BJ (cell line): ENCODE results near the gene FEV. TPM values are rescaled to one million over a fixed set of nuclear protein-coding genes. Genes with fewer than 3 reads are reported as not detected.

Experiments used
- CTCF ChIA-PET: fragments of 350-600 bp; formaldehyde crosslinking; extraction: SDS; loops from one replicate; lab custom pipeline; 2021; ENCODE audit warnings: antibody characterized with exemption, inconsistent platforms; lab: Yijun Ruan, JAX
- POLR2A ChIA-PET: fragments of 300-600 bp; sonication (Branson Sonifier 250); formaldehyde crosslinking; extraction: SDS; loops from one replicate; lab custom pipeline; 2021; ENCODE audit warnings: antibody characterized with exemption; lab: Charles Lee
- DNase-seq: peaks from one replicate; pipeline ENCODE4 v3.0.0-alpha.2; 2011; ENCODE audit warnings: low read depth
- H3K27me3 ChIP-seq: 2 replicates; pipeline ENCODE4 v1.6.0; 2011; ENCODE audit warnings: low read length; ENCODE audit not compliant: control insufficient read depth, insufficient read depth
- H3K36me3 ChIP-seq: 2 replicates; pipeline ENCODE4 v1.5.1; 2011; ENCODE audit warnings: low read length; ENCODE audit not compliant: control insufficient read depth, insufficient read depth
- H3K4me3 ChIP-seq: 2 replicates; pipeline ENCODE4 v1.5.1; 2011; ENCODE audit warnings: low read depth, mild to moderate bottlenecking, control low read depth, low read length
- polyA plus RNA-seq: library from polyadenylated mRNA; depleted of rRNA; stranded (reverse); fragments of >200 nt; gene quantifications from 2 replicates; pipeline ENCODE4 v1.2.3, GENCODE V29; 2011
- TF ChIP-seq, protein P1 (sequence below): IDR thresholded peaks from 2 replicates; pipeline ENCODE4 v1.5.1; 2011; ENCODE audit warnings: low read depth, mild to moderate bottlenecking, control low read depth, inconsistent platforms, low read length, moderate library complexity; ENCODE audit not compliant: insufficient read depth

The FEV gene
- polyA plus RNA-seq, 1 experiment = not detected

DNA sequence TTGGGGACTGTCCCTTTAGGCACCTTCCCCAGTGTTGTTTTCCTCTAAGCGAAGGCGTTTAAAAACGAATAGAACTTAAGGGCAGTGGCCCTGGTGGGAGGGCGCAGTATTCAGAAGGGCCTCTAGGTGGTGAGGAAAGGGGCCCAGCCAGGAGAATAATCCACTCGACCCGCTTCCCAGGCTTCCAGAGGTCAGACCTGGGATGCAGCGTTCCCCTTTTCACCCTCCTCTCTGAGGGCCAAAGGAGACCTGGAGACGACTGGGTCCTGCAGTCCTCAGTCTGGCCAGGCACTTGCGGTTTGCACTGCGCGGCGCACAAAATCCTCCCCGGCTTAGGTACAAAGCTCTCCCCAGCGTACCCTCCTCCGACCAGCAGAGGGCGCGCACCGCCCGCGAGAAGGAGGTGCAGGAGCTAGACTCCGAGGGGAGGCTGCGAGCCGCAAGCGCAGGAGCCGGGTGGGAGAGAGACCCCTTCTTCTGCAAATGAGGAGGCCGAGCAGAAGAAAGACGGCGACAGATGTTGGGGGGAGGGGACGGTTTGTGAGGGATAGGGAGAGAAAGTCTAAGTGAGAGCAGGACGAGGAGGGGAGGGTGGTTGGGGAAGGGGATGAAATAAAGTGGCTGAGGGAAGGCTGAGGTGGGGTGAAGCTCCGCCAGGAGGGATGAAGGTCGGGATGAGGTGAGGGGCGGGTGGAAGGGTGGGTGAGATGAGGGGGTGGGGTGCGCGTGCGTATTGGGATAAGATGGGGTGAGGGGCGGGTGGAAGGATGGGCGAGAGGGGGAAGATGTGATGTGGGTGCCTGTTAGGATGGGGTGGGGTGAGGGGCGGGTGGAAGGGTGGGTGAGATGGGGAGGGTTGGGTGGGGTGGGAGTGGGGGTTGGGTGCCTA lies 4.9 kb downstream of the FEV start:
- POLR2A ChIA-PET = no interaction called here
- TF ChIP-seq, protein P1, sequence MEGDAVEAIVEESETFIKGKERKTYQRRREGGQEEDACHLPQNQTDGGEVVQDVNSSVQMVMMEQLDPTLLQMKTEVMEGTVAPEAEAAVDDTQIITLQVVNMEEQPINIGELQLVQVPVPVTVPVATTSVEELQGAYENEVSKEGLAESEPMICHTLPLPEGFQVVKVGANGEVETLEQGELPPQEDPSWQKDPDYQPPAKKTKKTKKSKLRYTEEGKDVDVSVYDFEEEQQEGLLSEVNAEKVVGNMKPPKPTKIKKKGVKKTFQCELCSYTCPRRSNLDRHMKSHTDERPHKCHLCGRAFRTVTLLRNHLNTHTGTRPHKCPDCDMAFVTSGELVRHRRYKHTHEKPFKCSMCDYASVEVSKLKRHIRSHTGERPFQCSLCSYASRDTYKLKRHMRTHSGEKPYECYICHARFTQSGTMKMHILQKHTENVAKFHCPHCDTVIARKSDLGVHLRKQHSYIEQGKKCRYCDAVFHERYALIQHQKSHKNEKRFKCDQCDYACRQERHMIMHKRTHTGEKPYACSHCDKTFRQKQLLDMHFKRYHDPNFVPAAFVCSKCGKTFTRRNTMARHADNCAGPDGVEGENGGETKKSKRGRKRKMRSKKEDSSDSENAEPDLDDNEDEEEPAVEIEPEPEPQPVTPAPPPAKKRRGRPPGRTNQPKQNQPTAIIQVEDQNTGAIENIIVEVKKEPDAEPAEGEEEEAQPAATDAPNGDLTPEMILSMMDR = peak; percentile 97
- DNase-seq = no peak
- Histone ChIP-seq H3K27me3 (peaks cover 53% of the 10 kb centered on the region), H3K4me3 (no peak overlapping the region), H3K36me3 (no peaks in the 10 kb centered on the region)
- CTCF ChIA-PET = interaction anchor here (0.6 to 4.0 kb wide), 50 partner anchors 8 to 315 kb away, joined by 3 to 44 read pairs (median 4); partner anchors contain the start of gene CDK5R2

DNA sequence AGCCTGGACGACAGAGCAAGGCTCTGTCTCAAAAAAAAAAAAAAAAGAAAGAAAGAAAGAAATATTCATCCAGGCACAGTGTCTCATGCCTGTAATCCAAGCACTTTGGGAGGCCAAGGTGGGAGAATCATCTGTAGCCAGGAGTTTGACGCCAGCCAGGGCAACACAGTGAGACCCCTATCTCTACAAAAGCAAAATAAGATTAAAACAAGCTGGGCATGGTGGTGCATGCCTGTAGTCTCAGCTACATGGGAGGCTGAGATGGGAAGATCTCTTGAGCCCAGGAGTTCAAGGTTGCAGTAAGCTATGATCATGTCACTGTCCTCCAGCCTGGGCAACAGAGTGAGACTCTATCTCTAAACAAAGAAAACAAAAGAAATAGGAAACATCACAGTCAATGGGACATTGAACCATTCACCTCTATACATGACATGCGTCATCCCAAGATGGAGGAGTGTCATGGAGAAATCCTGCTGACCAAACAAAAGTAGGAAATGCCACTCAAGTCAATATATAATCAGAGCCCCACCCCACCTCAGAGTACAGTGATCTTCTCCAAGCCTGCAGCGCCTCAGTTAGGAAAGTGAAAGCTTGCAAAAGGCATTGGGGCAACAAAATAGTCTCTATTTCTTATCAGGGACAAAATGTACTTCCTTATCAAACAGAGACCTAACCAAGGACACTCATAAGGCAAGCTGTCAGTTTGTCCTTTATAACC lies 9.8 kb downstream of the FEV start:
- CTCF ChIA-PET = interaction anchor here (0.7 to 2.9 kb wide), 4 partner anchors 13 to 54 kb away, joined by 3 to 10 read pairs (median 6); no protein-coding TSS in a partner anchor
- no peak overlapping the region for H3K4me3 ChIP-seq
- H3K27me3 ChIP-seq = peaks cover 23% of the 10 kb centered on the region
- H3K36me3 ChIP-seq = no peaks in the 10 kb centered on the region
- POLR2A ChIA-PET = interaction anchor here (0.7 kb wide), 1 partner anchor 140 kb away, joined by 12 read pairs; no protein-coding TSS in a partner anchor
- TF ChIP-seq, protein P1 = no peak
- no peak for DNase-seq

DNA sequence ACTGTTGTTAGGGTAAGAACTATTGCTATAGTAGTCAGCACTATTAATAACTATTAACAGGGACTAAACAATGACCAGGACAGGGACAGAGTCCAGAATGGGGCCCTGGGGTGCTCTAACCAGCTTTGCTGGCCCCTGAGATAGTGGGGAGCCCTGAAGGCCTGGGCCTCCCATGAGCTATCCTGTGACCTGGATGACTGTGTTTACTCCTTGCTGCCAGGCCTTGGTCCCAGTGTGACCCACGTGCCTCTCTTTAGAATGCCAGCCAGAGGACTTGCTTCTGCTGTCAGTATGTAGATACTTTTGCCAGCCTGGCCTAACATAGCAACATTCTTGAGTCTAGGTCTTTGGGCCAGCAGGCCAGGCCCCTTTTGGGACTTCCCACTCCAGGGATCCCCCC lies 14.1 kb downstream of the FEV start:
- no peak for DNase-seq
- H3K27me3 ChIP-seq = peaks cover 9% of the 10 kb centered on the region
- POLR2A ChIA-PET = no interaction called here
- H3K36me3 ChIP-seq = no peaks in the 10 kb centered on the region
- TF ChIP-seq, protein P1 = no peak
- CTCF ChIA-PET = interaction anchor here (0.6 to 2.3 kb wide), 2 partner anchors 9 to 80 kb away, joined by 3 to 10 read pairs; no protein-coding TSS in a partner anchor
- H3K4me3 ChIP-seq = no peak overlapping the region

DNA sequence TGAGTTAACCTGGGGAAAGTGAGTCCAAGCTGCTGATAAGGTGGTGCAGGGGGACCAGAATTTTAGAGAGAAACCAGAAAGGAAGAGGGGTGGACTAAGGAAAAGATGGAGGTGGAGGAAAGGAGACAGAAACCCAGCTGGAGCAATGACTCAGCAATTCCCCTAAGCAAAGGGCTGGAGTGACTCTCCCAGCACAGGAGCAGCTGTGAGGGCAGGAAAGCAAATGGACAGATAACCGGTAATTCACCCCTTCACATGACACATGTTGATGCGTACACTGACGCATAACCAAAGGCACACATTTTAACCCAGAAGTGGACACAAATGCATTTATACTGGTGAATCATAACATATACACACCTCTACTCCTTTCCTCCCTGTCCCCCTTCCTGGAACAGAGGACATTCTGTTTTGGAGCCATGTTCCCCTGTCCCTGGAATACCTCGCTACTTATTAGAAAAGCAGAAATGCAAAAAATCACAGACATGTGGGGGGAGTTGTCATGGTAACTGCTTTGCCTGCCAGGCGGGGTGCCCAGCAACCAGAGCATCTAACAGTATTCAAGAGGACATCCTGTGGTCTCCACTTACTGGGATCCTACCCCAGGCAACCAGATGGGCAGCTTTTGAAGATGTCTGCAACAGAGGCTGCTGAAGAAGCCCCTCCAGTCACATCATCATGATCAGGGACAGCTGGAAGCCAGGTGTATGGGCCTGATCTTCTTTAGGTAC lies 20.8 kb downstream of the FEV start:
- TF ChIP-seq, protein P1 = no peak
- Histone ChIP-seq H3K4me3 (no peak overlapping the region), H3K27me3 (peaks cover 20% of the 10 kb centered on the region), H3K36me3 (no peaks in the 10 kb centered on the region)
- DNase-seq = no peak
- ChIA-PET POLR2A (no interaction called here), CTCF (interaction anchor here (1.2 to 6.0 kb wide), 2 partner anchors 17 to 30 kb away, joined by 3 to 44 read pairs; no protein-coding TSS in a partner anchor)
